RPMI8226 (cell line): ENCODE measurements around the gene CCDC18.

Source experiments
- DNase-seq: peaks from one replicate; pipeline ENCODE4 v3.0.0-alpha.2; 2015

Gene CCDC18

GRCh38 chr1:93317207-93317606, 136.7 kb downstream of the CCDC18 start:
- no peak for DNase-seq

- DNase-seq, result peak; percentile 13
Observed at GRCh38 chr1:93317943-93318342, 137.4 kb downstream of the CCDC18 start.

- DNase-seq, result no peak
Observed at GRCh38 chr1:93321720-93322119, 141.2 kb downstream of the CCDC18 start.

GRCh38 chr1:93322349-93322748, 141.8 kb downstream of the CCDC18 start:
- no peak for DNase-seq

- no peak for DNase-seq
Observed at GRCh38 chr1:93323185-93323820, 142.8 kb downstream of the CCDC18 start.

- DNase-seq, result no peak
Observed at GRCh38 chr1:93324486-93325464, 144.3 kb downstream of the CCDC18 start.
